ENCODE measurements around the gene LUC7L.

- TF ChIP-seq CTCF (IDR thresholded peaks at IDR 0.05; ENCODE audit: insufficient read depth, low read depth, low read length) (no peak), EZH2 (IDR thresholded peaks at IDR 0.05; ENCODE audit: insufficient read depth, low read length) (no peak)
Measured at GRCh38 chr16:263182-263774, 34.0 kb upstream of the LUC7L start.
